H9 (cell line): ENCODE results near the gene RALGAPA2. TPM values are rescaled to one million over a fixed set of nuclear protein-coding genes. Genes with fewer than 3 reads are reported as not detected.

Experiments used
- DNase-seq: peaks from one replicate; pipeline ENCODE4 v3.0.0-alpha.2; 2017
- H2AFZ ChIP-seq: one replicate; pipeline ENCODE4 v1.6.1; 2013; ENCODE audit warnings: mild to moderate bottlenecking, low read length, control low read depth, moderate library complexity
- H2AK5ac ChIP-seq: 2 replicates; pipeline ENCODE4 v1.6.1; 2013; ENCODE audit warnings: low read length, control low read depth, mixed read lengths; ENCODE audit not compliant: insufficient read length
- H2BK120ac ChIP-seq: one replicate; pipeline ENCODE4 v1.6.1; 2013; ENCODE audit warnings: low read depth, mild to moderate bottlenecking, low read length, control low read depth, inconsistent platforms; ENCODE audit not compliant: poor library complexity, severe bottlenecking
- H2BK12ac ChIP-seq: 2 replicates; pipeline ENCODE4 v1.6.1; 2013; ENCODE audit warnings: low read length, control low read depth, mixed read lengths, low read depth; ENCODE audit not compliant: insufficient read length
- H2BK15ac ChIP-seq: 2 replicates; pipeline ENCODE4 v1.6.1; 2013; ENCODE audit warnings: low read depth, low read length, control low read depth
- H2BK20ac ChIP-seq: one replicate; pipeline ENCODE4 v1.6.1; 2013; ENCODE audit warnings: low read depth, mild to moderate bottlenecking, low read length, control low read depth, inconsistent platforms; ENCODE audit not compliant: poor library complexity, severe bottlenecking
- H2BK5ac ChIP-seq: 2 replicates; pipeline ENCODE4 v1.6.1; 2013; ENCODE audit warnings: low read length, control low read depth, mixed read lengths; ENCODE audit not compliant: insufficient read length
- H3K14ac ChIP-seq: 2 replicates; pipeline ENCODE4 v1.6.1; 2013; ENCODE audit warnings: low read length, control low read depth; ENCODE audit not compliant: insufficient read depth
- H3K18ac ChIP-seq: 2 replicates; pipeline ENCODE4 v1.6.1; 2013; ENCODE audit warnings: low read depth, mild to moderate bottlenecking, mixed read lengths, low read length, control low read depth; ENCODE audit not compliant: insufficient read length
- H3K23ac ChIP-seq: 2 replicates; pipeline ENCODE4 v1.6.1; 2013; ENCODE audit warnings: low read length, control low read depth, mixed read lengths, low read depth; ENCODE audit not compliant: insufficient read length
- H3K23me2 ChIP-seq: 2 replicates; pipeline ENCODE4 v1.6.1; 2013; ENCODE audit warnings: low read depth, mild to moderate bottlenecking, mixed read lengths, low read length, control low read depth; ENCODE audit not compliant: insufficient read length, poor library complexity, severe bottlenecking
- H3K27ac ChIP-seq: 2 replicates; pipeline ENCODE4 v1.5.1; 2013; ENCODE audit warnings: low read length, control low read depth, mixed read lengths, low read depth; ENCODE audit not compliant: insufficient read length
- H3K27me3 ChIP-seq: 2 replicates; pipeline ENCODE4 v1.6.1; 2013; ENCODE audit warnings: low read length, control low read depth, inconsistent platforms; ENCODE audit not compliant: insufficient read depth
- H3K4ac ChIP-seq: 2 replicates; pipeline ENCODE4 v1.6.1; 2013; ENCODE audit warnings: low read depth, mild to moderate bottlenecking, control low read depth, inconsistent platforms, low read length, moderate library complexity
- H3K4me1 ChIP-seq: 2 replicates; pipeline ENCODE4 v1.6.1; 2013; ENCODE audit warnings: low read length, control low read depth, inconsistent platforms; ENCODE audit not compliant: insufficient read depth
- H3K4me2 ChIP-seq: 2 replicates; pipeline ENCODE4 v1.6.1; 2013; ENCODE audit warnings: low read length, control low read depth, mixed read lengths; ENCODE audit not compliant: insufficient read length, insufficient read depth
- H3K56ac ChIP-seq: 2 replicates; pipeline ENCODE4 v1.6.1; 2013; ENCODE audit warnings: low read depth, mild to moderate bottlenecking, mixed read lengths, low read length, control low read depth; ENCODE audit not compliant: insufficient read length
- H3K79me1 ChIP-seq: 2 replicates; pipeline ENCODE4 v1.6.1; 2013; ENCODE audit warnings: low read depth, mild to moderate bottlenecking, moderate library complexity, low read length, control low read depth, inconsistent platforms; ENCODE audit not compliant: insufficient read depth, poor library complexity, severe bottlenecking
- H3K79me2 ChIP-seq: 2 replicates; pipeline ENCODE4 v1.6.1; 2013; ENCODE audit warnings: low read length, control low read depth, inconsistent platforms; ENCODE audit not compliant: insufficient read depth
- H3K9ac ChIP-seq: 2 replicates; pipeline ENCODE4 v1.6.1; 2013; ENCODE audit warnings: low read length, control low read depth, mixed read lengths; ENCODE audit not compliant: insufficient read length; ENCODE audit errors: extremely low read depth
- H3K9me3 ChIP-seq: one replicate; pipeline ENCODE4 v1.6.1; 2013; ENCODE audit warnings: low read depth, low read length, inconsistent platforms; ENCODE audit not compliant: control insufficient read depth
- H3T11ph ChIP-seq: one replicate; pipeline ENCODE4 v1.6.1; 2013; ENCODE audit warnings: mild to moderate bottlenecking, low read length, control low read depth, inconsistent platforms
- H4K20me1 ChIP-seq: one replicate; pipeline ENCODE4 v1.6.1; 2013; ENCODE audit not compliant: control insufficient read depth, insufficient read length, insufficient read depth
- H4K5ac ChIP-seq: 2 replicates; pipeline ENCODE4 v1.6.1; 2013; ENCODE audit warnings: low read depth, mild to moderate bottlenecking, mixed read lengths, low read length, control low read depth; ENCODE audit not compliant: insufficient read length
- H4K8ac ChIP-seq: replicated peaks from 2 replicates; pipeline ENCODE4 v1.6.1; 2013; ENCODE audit warnings: low read length, control low read depth, mixed read lengths, low read depth; ENCODE audit not compliant: insufficient read length
- H4K91ac ChIP-seq: 2 replicates; pipeline ENCODE4 v1.6.1; 2013; ENCODE audit warnings: low read depth, mild to moderate bottlenecking, moderate library complexity, mixed read lengths, low read length, control low read depth; ENCODE audit not compliant: insufficient read length
- H3K27ac Mint-ChIP-seq, 3 experiments: 2 replicates in 2 of 3; 3 replicates in 1 of 3; pipeline ENCODE4 v1.8.0; 2020 to 2021; ENCODE audit warnings: mixed read lengths in 3 of 3, mild to moderate bottlenecking in 1 of 3, moderate library complexity in 1 of 3
- H3K27me3 Mint-ChIP-seq: 2 replicates; pipeline ENCODE4 v1.8.0; 2021; ENCODE audit warnings: low read depth, mild to moderate bottlenecking, moderate library complexity, mixed read lengths
- H3K36me3 Mint-ChIP-seq, 3 experiments: 2 replicates in 2 of 3; 3 replicates in 1 of 3; pipeline ENCODE4 v1.8.0; 2020 to 2021; ENCODE audit warnings: low read depth in 3 of 3, mixed read lengths in 3 of 3; ENCODE audit not compliant: insufficient read depth in 1 of 3
- H3K4me1 Mint-ChIP-seq, 2 experiments: 2 replicates each; pipeline ENCODE4 v1.8.0; 2020; ENCODE audit warnings: mixed read lengths in 2 of 2
- H3K4me3 Mint-ChIP-seq, 2 experiments: 2 replicates in 1 of 2; 3 replicates in 1 of 2; pipeline ENCODE4 v1.8.0; 2020 to 2021; ENCODE audit warnings: mild to moderate bottlenecking in 2 of 2, mixed read lengths in 2 of 2, moderate library complexity in 1 of 2
- H3K9me3 Mint-ChIP-seq, 2 experiments: 2 replicates in 1 of 2; 3 replicates in 1 of 2; pipeline ENCODE4 v1.8.0; 2020; ENCODE audit warnings: mild to moderate bottlenecking in 2 of 2, mixed read lengths in 2 of 2, moderate library complexity in 1 of 2
- WGBS: extraction: QIAGEN DNeasy Blood & Tissue Kit; methylation state at CpG from one replicate; pipeline ENCODE4 v1.1.7; 2013; ENCODE audit warnings: missing lambda C conversion rate, low lambda C conversion rate, mixed read lengths; ENCODE audit not compliant: insufficient read length; ENCODE audit errors: extremely low coverage; 5-methylcytosine and 5-hydroxymethylcytosine counted together
- total RNA-seq: library from RNA; stranded (reverse); gene quantifications from 2 replicates; pipeline ENCODE4 v1.2.1, GENCODE V29; 2021
- TF ChIP-seq, protein P1 (sequence below): fragments of 200-600 bp; sonication (generic); conservative IDR thresholded peaks from 3 replicates; pipeline ENCODE4 v1.8.0; 2021; ENCODE audit warnings: antibody characterized with exemption, mild to moderate bottlenecking

The RALGAPA2 gene
- total RNA-seq, 1 experiment from 2014 or later, result 16.6 TPM

- no peaks in the 10 kb centered on the region for H3K79me1 ChIP-seq
- no CpG with 5 or more reads among the region's 2 CpGs for WGBS
- Mint-ChIP-seq H3K27me3 (peaks cover 5% of the 10 kb centered on the region), H3K9me3 (no peaks in the 10 kb centered on the region), H3K4me1 (peaks cover 22 to 24% of the 10 kb centered on the region in 2 experiments), H3K4me3 (no peak overlapping the region), H3K36me3 (peaks cover 0 to 4% (median 1%) of the 10 kb centered on the region in 3 experiments; a peak in 1 of 7 replicates), H3K27ac (no peak overlapping the region; a peak in 1 of 7 replicates)
- no peak overlapping the region for H2BK20ac ChIP-seq
- no peaks in the 10 kb centered on the region for H3K27me3 ChIP-seq
- H4K91ac ChIP-seq, result no peak overlapping the region
- H3T11ph ChIP-seq, result no peak overlapping the region
- H3K14ac ChIP-seq, result no peak overlapping the region
- no peak overlapping the region for H2BK120ac ChIP-seq
- peaks cover 4% of the 10 kb centered on the region; the same call in 1 of the 2 replicates for H3K4me1 ChIP-seq
- no peak overlapping the region for H2BK5ac ChIP-seq
- no peak overlapping the region for H2BK15ac ChIP-seq
- no peaks in the 10 kb centered on the region for H3K23me2 ChIP-seq
- H3K79me2 ChIP-seq, result no peaks in the 10 kb centered on the region
- H2AK5ac ChIP-seq, result no peak overlapping the region
- no peak overlapping the region for H2AFZ ChIP-seq
- no peak overlapping the region for H4K5ac ChIP-seq
- H4K20me1 ChIP-seq, result no peaks in the 10 kb centered on the region
- DNase-seq, result no peak
- H3K9me3 ChIP-seq, result no peaks in the 10 kb centered on the region
- H3K23ac ChIP-seq, result no peak overlapping the region
- H3K18ac ChIP-seq, result no peak overlapping the region
- H3K56ac ChIP-seq, result no peak overlapping the region
- TF ChIP-seq, protein P1, sequence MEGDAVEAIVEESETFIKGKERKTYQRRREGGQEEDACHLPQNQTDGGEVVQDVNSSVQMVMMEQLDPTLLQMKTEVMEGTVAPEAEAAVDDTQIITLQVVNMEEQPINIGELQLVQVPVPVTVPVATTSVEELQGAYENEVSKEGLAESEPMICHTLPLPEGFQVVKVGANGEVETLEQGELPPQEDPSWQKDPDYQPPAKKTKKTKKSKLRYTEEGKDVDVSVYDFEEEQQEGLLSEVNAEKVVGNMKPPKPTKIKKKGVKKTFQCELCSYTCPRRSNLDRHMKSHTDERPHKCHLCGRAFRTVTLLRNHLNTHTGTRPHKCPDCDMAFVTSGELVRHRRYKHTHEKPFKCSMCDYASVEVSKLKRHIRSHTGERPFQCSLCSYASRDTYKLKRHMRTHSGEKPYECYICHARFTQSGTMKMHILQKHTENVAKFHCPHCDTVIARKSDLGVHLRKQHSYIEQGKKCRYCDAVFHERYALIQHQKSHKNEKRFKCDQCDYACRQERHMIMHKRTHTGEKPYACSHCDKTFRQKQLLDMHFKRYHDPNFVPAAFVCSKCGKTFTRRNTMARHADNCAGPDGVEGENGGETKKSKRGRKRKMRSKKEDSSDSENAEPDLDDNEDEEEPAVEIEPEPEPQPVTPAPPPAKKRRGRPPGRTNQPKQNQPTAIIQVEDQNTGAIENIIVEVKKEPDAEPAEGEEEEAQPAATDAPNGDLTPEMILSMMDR, result no peak
- no peak overlapping the region for H3K4me2 ChIP-seq
- no peak overlapping the region for H3K9ac ChIP-seq
- H3K27ac ChIP-seq, result no peak overlapping the region
- no peak overlapping the region for H2BK12ac ChIP-seq
- no peak overlapping the region for H4K8ac ChIP-seq
- H3K4ac ChIP-seq, result no peak overlapping the region
These were observed 256.5 kb downstream of the RALGAPA2 start for GRCh38 chr20:20455926-20456325.
